ENCODE measurements around the gene LRRC36.

Gene LRRC36

GRCh38 chr16:67391424-67392300 lies 65.0 kb downstream of the LRRC36 start:
- peak; percentile 59 for DNase-seq

GRCh38 chr16:67392301-67393059 lies 65.9 kb downstream of the LRRC36 start:
- DNase-seq = no peak

GRCh38 chr16:67393111-67393787 lies 66.6 kb downstream of the LRRC36 start, which contains the start of gene TPPP3:
Gene TPPP3, minus strand, starts transcription at chr16:67393498. Its CDS starts 2,387 bp downstream, at chr16:67391111.
- peak; percentile 92 for DNase-seq

- peak; percentile 56 for DNase-seq
These were observed 67.2 kb downstream of the LRRC36 start for GRCh38 chr16:67393788-67394154.

- peak; percentile 30 for DNase-seq
These were observed 67.8 kb downstream of the LRRC36 start for GRCh38 chr16:67394155-67395104.

GRCh38 chr16:67395105-67395457 lies 68.5 kb downstream of the LRRC36 start:
- no peak for DNase-seq

GRCh38 chr16:67395458-67396158 lies 69.0 kb downstream of the LRRC36 start:
- DNase-seq = peak; percentile 79

GRCh38 chr16:67396159-67397035 lies 69.8 kb downstream of the LRRC36 start:
- peak; percentile 98 for DNase-seq

- DNase-seq = peak; percentile 17
These were observed 70.6 kb downstream of the LRRC36 start for GRCh38 chr16:67397036-67397801.

- peak; percentile 24 for DNase-seq
These were observed 71.4 kb downstream of the LRRC36 start for GRCh38 chr16:67397812-67398545.

GRCh38 chr16:67398546-67399217 lies 72.1 kb downstream of the LRRC36 start:
- no peak for DNase-seq

- peak; percentile 70 for DNase-seq
These were observed 72.7 kb downstream of the LRRC36 start for GRCh38 chr16:67399218-67399733.

- DNase-seq = peak; percentile 75
These were observed 73.4 kb downstream of the LRRC36 start for GRCh38 chr16:67399749-67400704.

GRCh38 chr16:67400901-67401300 lies 74.3 kb downstream of the LRRC36 start:
- DNase-seq = no peak

GRCh38 chr16:67403976-67404555 lies 77.5 kb downstream of the LRRC36 start:
- DNase-seq = peak; percentile 25

- peak; percentile 94 for DNase-seq
These were observed 78.2 kb downstream of the LRRC36 start for GRCh38 chr16:67404740-67405226.
